SU-DHL-6 (cell line): ENCODE results near the gene SLC9C1.

Experiments used
- CTCF ChIP-seq: fragments of 200-600 bp; sonication (generic); IDR thresholded peaks from one replicate; pipeline ENCODE4 v1.5.1; 2017; ENCODE audit warnings: antibody characterized with exemption, mild to moderate bottlenecking, low read length, moderate library complexity; ENCODE audit not compliant: insufficient read depth, poor library complexity, severe bottlenecking
- EZH2phosphoT487 ChIP-seq: fragments of 200-600 bp; sonication (generic), shearing (Covaris generic); conservative IDR thresholded peaks from 2 replicates; pipeline ENCODE4 v1.6.1; 2018; ENCODE audit warnings: mild to moderate bottlenecking, antibody characterized with exemption, low read length, moderate library complexity, mixed read lengths

GRCh38 chr3:112297714-112298113 lies 3.7 kb upstream of the SLC9C1 start:
- TF ChIP-seq CTCF (no peak), EZH2phosphoT487 (no peak)
